Measurements from ENCODE around the gene CHD9NB. TPM values are rescaled to one million over a fixed set of nuclear protein-coding genes. Genes with fewer than 3 reads are reported as not detected.

Gene CHD9NB
- total and polyA plus RNA-seq, 10 of the 15 experiments (the other 5 are each of a cell fraction or from before 2014, with no cell fraction given): 0.14 to 1.6 (median 0.73) TPM

DNA sequence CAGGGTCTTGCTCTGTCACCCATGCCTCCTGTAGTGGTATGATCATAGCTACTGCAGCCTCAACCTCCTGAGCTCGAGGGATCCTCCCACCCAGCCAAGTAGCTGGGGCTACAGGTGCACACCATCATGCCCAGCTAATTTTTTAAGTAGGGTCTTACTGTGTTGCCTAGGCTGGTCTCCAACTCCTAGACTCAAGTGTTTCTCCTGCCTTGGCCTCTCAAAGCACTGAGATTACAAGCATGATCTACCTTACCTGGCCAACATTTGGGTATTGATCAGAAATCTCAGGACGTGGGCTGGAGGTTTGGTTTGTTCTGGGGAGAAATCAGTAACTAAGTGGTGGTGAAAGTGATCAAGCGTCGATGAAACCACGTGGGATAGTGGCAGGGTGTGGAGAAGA is 6.2 kb upstream of the CHD9NB start (continued):
- TF ChIP-seq STAT1 (conservative IDR thresholded peaks at IDR 0.05): no peak
- TF ChIP-seq, protein P1, sequence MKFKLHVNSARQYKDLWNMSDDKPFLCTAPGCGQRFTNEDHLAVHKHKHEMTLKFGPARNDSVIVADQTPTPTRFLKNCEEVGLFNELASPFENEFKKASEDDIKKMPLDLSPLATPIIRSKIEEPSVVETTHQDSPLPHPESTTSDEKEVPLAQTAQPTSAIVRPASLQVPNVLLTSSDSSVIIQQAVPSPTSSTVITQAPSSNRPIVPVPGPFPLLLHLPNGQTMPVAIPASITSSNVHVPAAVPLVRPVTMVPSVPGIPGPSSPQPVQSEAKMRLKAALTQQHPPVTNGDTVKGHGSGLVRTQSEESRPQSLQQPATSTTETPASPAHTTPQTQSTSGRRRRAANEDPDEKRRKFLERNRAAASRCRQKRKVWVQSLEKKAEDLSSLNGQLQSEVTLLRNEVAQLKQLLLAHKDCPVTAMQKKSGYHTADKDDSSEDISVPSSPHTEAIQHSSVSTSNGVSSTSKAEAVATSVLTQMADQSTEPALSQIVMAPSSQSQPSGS (IDR thresholded peaks at IDR 0.05; ENCODE audit: low read length): no peak
- TF ChIP-seq NR2C2 (IDR thresholded peaks at IDR 0.05; ENCODE audit: borderline replicate concordance, control insufficient read depth, insufficient read length, low read depth): no peak

DNA sequence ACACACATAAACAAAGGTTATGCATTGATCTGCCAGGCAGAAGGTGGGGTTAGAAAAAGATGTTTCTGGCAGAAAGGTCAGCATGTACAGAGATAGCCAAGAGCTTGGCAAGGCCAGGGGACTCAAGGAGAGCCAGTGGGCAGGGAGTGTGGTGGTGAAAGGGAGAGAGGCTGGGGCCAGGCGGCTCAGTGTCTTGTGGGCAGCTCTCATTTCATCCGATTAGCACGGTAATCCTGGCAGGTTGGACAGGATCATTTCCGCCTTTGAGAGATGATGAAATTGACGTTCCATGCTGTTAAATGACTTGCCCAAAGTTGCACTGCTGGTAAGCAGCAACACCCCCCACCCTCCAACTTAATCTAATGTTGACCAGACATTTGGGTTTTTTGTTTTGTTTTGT is 5.7 kb upstream of the CHD9NB start:
- in situ Hi-C loops (cut with MboI) (loop anchor here (5.0 kb wide), 1 partner anchor 459 kb away; no protein-coding TSS in a partner anchor), intact Hi-C loops (cut with micrococcal nuclease; ENCODE audit: unreplicated experiment) (loop anchor here (5.0 to 10.0 kb wide), 2 partner anchors 54 to 226 kb away; no protein-coding TSS in a partner anchor)
- 98% methylated on average over 5 of the region's 5 CpGs for WGBS (ENCODE audit: insufficient coverage, insufficient replicate concordance, low lambda C conversion rate, missing lambda C conversion rate)
- no peak for DNase-seq (ENCODE audit: low read depth, low spot score)
- Histone ChIP-seq H3K4me3 (peak overlapping the region; percentile 35; the same call in 1 of the 2 replicates), H3K27ac (ENCODE audit: control insufficient read depth, insufficient read depth) (peak overlapping the region; percentile 69), H3K4me1 (ENCODE audit: control insufficient read depth, insufficient read depth, low read length) (peaks cover 39% of the 10 kb centered on the region), H3K9ac (ENCODE audit: control insufficient read depth, insufficient read depth, low read length) (no peak overlapping the region), H4K20me1 (ENCODE audit: control insufficient read depth, insufficient read depth) (no peaks in the 10 kb centered on the region), H3K9me3 (replicated peaks; ENCODE audit: control insufficient read depth, insufficient read depth, low read length) (no peaks in the 10 kb centered on the region), H2AFZ (ENCODE audit: control insufficient read depth, low read depth, low read length) (no peak overlapping the region; the same call in 1 of the 2 replicates), H3K36me3 (ENCODE audit: control insufficient read depth in 2 of 2, insufficient read depth in 2 of 2, low read length in 1 of 2) (peaks cover 0 to 6% of the 10 kb centered on the region in 2 experiments; a peak in 1 of 4 replicates), H3K79me2 (ENCODE audit: control insufficient read depth, insufficient read depth, low read length) (peaks cover 70% of the 10 kb centered on the region), H3K27me3 (replicated peaks in 1 of 2; ENCODE audit: control insufficient read depth in 2 of 2, insufficient read depth in 2 of 2, low read length in 1 of 2) (no peaks in the 10 kb centered on the region), H3K4me2 (ENCODE audit: control insufficient read depth, insufficient read depth) (peak overlapping the region; percentile 93)
- CTCF ChIA-PET: interaction anchor here (0.6 to 4.9 kb wide), 15 partner anchors 31 to 158 kb away, joined by 3 to 70 read pairs (median 4); no protein-coding TSS in a partner anchor
- POLR2A ChIA-PET: interaction anchor here (0.6 to 12.5 kb wide), 10 partner anchors 12 to 159 kb away, joined by 3 to 142 read pairs (median 4); no protein-coding TSS in a partner anchor
- SMC1A ChIA-PET (ENCODE audit: uncharacterized antibody, unreplicated experiment): interaction anchor here (0.8 to 19.1 kb wide), 16 partner anchors 9 to 445 kb away, joined by 3 to 270 read pairs (median 10); no protein-coding TSS in a partner anchor
- RAD21 ChIA-PET (ENCODE audit: unreplicated experiment): interaction anchor here (0.6 to 9.9 kb wide), 14 partner anchors 8 to 461 kb away, joined by 3 to 107 read pairs (median 10); no protein-coding TSS in a partner anchor
- no TSS peak for BruUV-seq (replicated peaks)
- ATAC-seq: peak; percentile 0; the same call in 1 of the 3 replicates
- TF ChIP-seq, protein P2, sequence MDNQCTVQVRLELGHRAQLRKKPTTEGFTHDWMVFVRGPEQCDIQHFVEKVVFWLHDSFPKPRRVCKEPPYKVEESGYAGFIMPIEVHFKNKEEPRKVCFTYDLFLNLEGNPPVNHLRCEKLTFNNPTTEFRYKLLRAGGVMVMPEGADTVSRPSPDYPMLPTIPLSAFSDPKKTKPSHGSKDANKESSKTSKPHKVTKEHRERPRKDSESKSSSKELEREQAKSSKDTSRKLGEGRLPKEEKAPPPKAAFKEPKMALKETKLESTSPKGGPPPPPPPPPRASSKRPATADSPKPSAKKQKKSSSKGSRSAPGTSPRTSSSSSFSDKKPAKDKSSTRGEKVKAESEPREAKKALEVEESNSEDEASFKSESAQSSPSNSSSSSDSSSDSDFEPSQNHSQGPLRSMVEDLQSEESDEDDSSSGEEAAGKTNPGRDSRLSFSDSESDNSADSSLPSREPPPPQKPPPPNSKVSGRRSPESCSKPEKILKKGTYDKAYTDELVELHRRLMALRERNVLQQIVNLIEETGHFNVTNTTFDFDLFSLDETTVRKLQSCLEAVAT (IDR thresholded peaks at IDR 0.05): peak; percentile 66
- TF ChIP-seq GABPA (IDR thresholded peaks at IDR 0.05; ENCODE audit: low read depth) (no peak), BMI1 (IDR thresholded peaks at IDR 0.05; ENCODE audit: borderline replicate concordance) (no peak), KLF5 (IDR thresholded peaks at IDR 0.05; ENCODE audit: partially characterized antibody) (no peak)
- FAIRE-seq: no peak

Data from GM12878 (cell line).